HCT116 (cell line): ENCODE data around the gene PDCD10. TPM values are rescaled to one million over a fixed set of nuclear protein-coding genes. Genes with fewer than 3 reads are reported as not detected.

ENCODE experiments used
- ATAC-seq: fragments of 200-7000 bp; cut with Tn5 transposase; 2 replicates; pipeline ENCODE4 v1.9.1; 2020; ENCODE audit warnings: mild to moderate bottlenecking, moderate library complexity
- BruUV-seq: library from RNA; stranded (reverse); fragments of 400-500 nt; replicated peaks from 2 replicates; lab custom pipeline; 2021; lab: Mats Ljungman, UMichigan
- CTCF ChIA-PET: fragments of 300-600 bp; sonication (Branson Sonifier 250); formaldehyde crosslinking; loops from one replicate; lab custom pipeline; 2021; ENCODE audit warnings: antibody characterized with exemption; lab: Charles Lee
- POLR2A ChIA-PET: fragments of 300-600, 350-600 bp; sonication (Branson Sonifier 250); formaldehyde crosslinking; loops from one replicate; lab custom pipeline; 2021; ENCODE audit warnings: antibody characterized with exemption; lab: Charles Lee
- RAD21 ChIA-PET, 2 experiments: fragments of 300-600 bp; sonication (Branson Sonifier 250); formaldehyde crosslinking; loops; one replicate each; lab custom pipeline; 2023; ENCODE audit warnings: low total read pairs in 2 of 2; ENCODE audit not compliant: uncharacterized antibody in 2 of 2, unreplicated experiment in 2 of 2, low non-redundant PET in 1 of 2; lab: Charles Lee
- DNase-seq: peaks from one replicate; pipeline ENCODE4 v3.0.0-alpha.2; 2010; ENCODE audit warnings: low read depth, low spot score
- H2AFZ ChIP-seq: fragments of 200-600 bp; shearing (Covaris generic), sonication (generic); 2 replicates; pipeline ENCODE4 v1.6.1; 2017; ENCODE audit warnings: low read depth, mixed run types, mixed read lengths, antibody characterized with exemption, low read length; ENCODE audit not compliant: poor library complexity, severe bottlenecking
- H3K27ac ChIP-seq: 2 replicates; pipeline ENCODE4 v1.5.1; 2012; ENCODE audit warnings: low read depth, low read length
- H3K27me3 ChIP-seq: fragments of 200-600 bp; sonication (generic); 2 replicates; pipeline ENCODE4 v1.6.1; 2016; ENCODE audit warnings: mixed run types, low read length, mixed read lengths; ENCODE audit not compliant: insufficient read depth
- H3K36me3 ChIP-seq, 2 experiments: fragments of 200-500 bp in 1 of 2; fragments of 200-600 bp in 1 of 2; sonication (Bioruptor generic) in 1 of 2; sonication (generic) in 1 of 2; 2 replicates each; pipeline versions ENCODE4 v1.5.1 to v1.6.1; 2014 to 2016; ENCODE audit warnings: low read length in 2 of 2, inconsistent platforms in 1 of 2, mixed read lengths in 1 of 2, mixed run types in 1 of 2; ENCODE audit not compliant: insufficient read depth in 2 of 2, control insufficient read depth in 1 of 2
- H3K4me1 ChIP-seq, 2 experiments: fragments of 200-600 bp in 1 of 2; sonication (generic) in 1 of 2; 2 replicates each; pipeline versions ENCODE4 v1.5.1 to v1.6.1; 2012 to 2017; ENCODE audit warnings: low read length in 2 of 2, inconsistent platforms in 1 of 2, mild to moderate bottlenecking in 1 of 2, mixed read lengths in 1 of 2, mixed run types in 1 of 2, moderate library complexity in 1 of 2; ENCODE audit not compliant: insufficient read depth in 2 of 2, control insufficient read depth in 1 of 2
- H3K4me2 ChIP-seq: fragments of 200-600 bp; sonication (generic); 2 replicates; pipeline ENCODE4 v1.6.1; 2017; ENCODE audit warnings: mixed run types, low read length, mixed read lengths
- H3K4me3 ChIP-seq, 2 experiments: fragments of 200-600 bp in 1 of 2; sonication (generic) in 1 of 2; replicated peaks in 1 of 2; 2 replicates each; pipeline ENCODE4 v1.5.1; 2011 to 2016; ENCODE audit warnings: low read length in 2 of 2, control low read depth in 1 of 2, low read depth in 1 of 2, mild to moderate bottlenecking in 1 of 2, mixed read lengths in 1 of 2, mixed run types in 1 of 2
- H3K79me2 ChIP-seq: fragments of 200-600 bp; sonication (generic); 2 replicates; pipeline ENCODE4 v1.6.1; 2017; ENCODE audit warnings: mild to moderate bottlenecking, mixed run types, low read length, moderate library complexity, mixed read lengths; ENCODE audit not compliant: insufficient read depth
- H3K9ac ChIP-seq: fragments of 200-600 bp; sonication (generic); 2 replicates; pipeline ENCODE4 v1.6.1; 2016; ENCODE audit warnings: low read length, mixed read lengths
- H3K9me2 ChIP-seq: fragments of 200-600 bp; sonication (generic), shearing (Covaris generic); 2 replicates; pipeline ENCODE4 v1.6.1; 2017; ENCODE audit warnings: mixed run types, mild to moderate bottlenecking, moderate library complexity; ENCODE audit not compliant: insufficient read depth
- H3K9me3 ChIP-seq, 2 experiments: fragments of 200-500 bp in 1 of 2; fragments of 200-600 bp in 1 of 2; sonication (Bioruptor generic) in 1 of 2; sonication (generic) in 1 of 2; 2 replicates each; pipeline ENCODE4 v1.6.1; 2014 to 2017; ENCODE audit warnings: low read length in 2 of 2, mixed read lengths in 2 of 2, inconsistent platforms in 1 of 2, low read depth in 1 of 2, mild to moderate bottlenecking in 1 of 2, mixed run types in 1 of 2, moderate library complexity in 1 of 2; ENCODE audit not compliant: control insufficient read depth in 1 of 2, insufficient read depth in 1 of 2
- H4K20me1 ChIP-seq: fragments of 200-600 bp; sonication (generic), shearing (Covaris generic); 2 replicates; pipeline ENCODE4 v1.6.1; 2017; ENCODE audit warnings: mixed run types, mild to moderate bottlenecking, moderate library complexity; ENCODE audit not compliant: insufficient read depth
- CBX3 ChIP-seq: IDR thresholded peaks from 2 replicates; pipeline ENCODE4 v1.6.1; 2012; ENCODE audit warnings: low read depth
- CTCF ChIP-seq, 3 experiments: fragments of 200-600 bp in 1 of 3; sonication (generic) in 1 of 3; IDR thresholded peaks in 2 of 3; conservative IDR thresholded peaks in 1 of 3; 2 replicates each; pipeline ENCODE4 v1.5.1; 2012 to 2017; ENCODE audit warnings: low read depth in 2 of 3, low read length in 2 of 3, antibody characterized with exemption in 1 of 3, borderline replicate concordance in 1 of 3, control low read depth in 1 of 3, mild to moderate bottlenecking in 1 of 3, mixed read lengths in 1 of 3, mixed run types in 1 of 3, moderate library complexity in 1 of 3; ENCODE audit not compliant: insufficient read depth in 1 of 3
- ELF1 ChIP-seq: IDR thresholded peaks from 2 replicates; pipeline ENCODE4 v1.6.1; 2012; ENCODE audit warnings: low read depth, borderline replicate concordance
- EZH2 ChIP-seq: fragments of 200-600 bp; sonication (generic); IDR thresholded peaks from 2 replicates; pipeline ENCODE4 v1.6.1; 2017; ENCODE audit warnings: antibody characterized with exemption, mixed run types
- EZH2phosphoT487 ChIP-seq: fragments of 200-600 bp; IDR thresholded peaks from 2 replicates; pipeline ENCODE4 v1.6.1; 2018; ENCODE audit warnings: antibody characterized with exemption, borderline replicate concordance
- FOSL1 ChIP-seq: IDR thresholded peaks from 2 replicates; pipeline ENCODE4 v1.6.1; 2012; ENCODE audit warnings: low read depth
- YY1 ChIP-seq: IDR thresholded peaks from 2 replicates; pipeline ENCODE4 v1.6.1; 2011; ENCODE audit warnings: low read length, low read depth, moderate library complexity, mild to moderate bottlenecking; ENCODE audit not compliant: insufficient replicate concordance; ENCODE audit errors: extremely low read depth
- ZBTB33 ChIP-seq: IDR thresholded peaks from 2 replicates; pipeline ENCODE4 v1.6.1; 2011; ENCODE audit warnings: mild to moderate bottlenecking, low read length, moderate library complexity; ENCODE audit not compliant: insufficient replicate concordance; ENCODE audit errors: extremely low read depth
- ZNF274 ChIP-seq: fragments of 200-500 bp; sonication (Bioruptor generic); IDR thresholded peaks from 2 replicates; pipeline ENCODE4 v1.6.1; 2014; ENCODE audit warnings: mild to moderate bottlenecking, low read depth, low read length, inconsistent platforms
- intact Hi-C: fragments of 100-400 bp; cut with micrococcal nuclease; formaldehyde crosslinking; loops from 2 replicates; pipeline ENCODE4 v1.10.0; 2022
- total RNA-seq: library from RNA; stranded (reverse); gene quantifications from one replicate; pipeline ENCODE4 v1.2.1, GENCODE V29; 2021; ENCODE audit not compliant: unreplicated experiment
- TF ChIP-seq, protein P1 (sequence below): IDR thresholded peaks from 2 replicates; pipeline ENCODE4 v1.6.1; 2012

The PDCD10 gene
- total RNA-seq, 1 experiment from 2014 or later: 59.0 TPM

DNA sequence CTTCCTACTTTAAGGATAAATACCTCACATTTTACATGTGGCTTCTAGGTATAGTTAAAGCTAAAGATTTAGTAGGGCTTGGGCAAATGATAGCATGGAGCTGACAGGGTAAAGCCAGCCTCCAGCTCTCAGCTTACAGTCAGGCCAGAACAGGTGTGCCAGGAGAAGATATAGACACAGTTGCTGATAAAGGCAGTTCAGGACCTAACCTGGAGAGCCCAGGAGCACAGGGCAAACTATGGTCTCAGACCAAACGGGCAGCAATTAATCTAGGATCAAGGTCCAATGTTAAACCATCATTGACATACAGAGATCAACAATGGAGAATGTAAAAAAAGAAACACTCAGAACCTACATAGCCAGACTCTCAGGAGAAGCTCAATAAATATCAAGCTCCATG is 84.9 kb downstream of the PDCD10 start:
- H3K27ac ChIP-seq: no peak overlapping the region
- H3K79me2 ChIP-seq: no peaks in the 10 kb centered on the region
- H3K36me3 ChIP-seq: no peaks in the 10 kb centered on the region
- no peak overlapping the region for H3K4me3 ChIP-seq
- H3K9me2 ChIP-seq: no peaks in the 10 kb centered on the region
- CTCF ChIA-PET: no interaction called here
- no peak overlapping the region for H3K9ac ChIP-seq
- no peak for DNase-seq
- no peak overlapping the region for H3K4me2 ChIP-seq
- no peaks in the 10 kb centered on the region for H3K27me3 ChIP-seq
- no TSS peak for BruUV-seq
- POLR2A ChIA-PET: no interaction called here
- H2AFZ ChIP-seq: no peak overlapping the region
- intact Hi-C loops: no loop called here
- H3K9me3 ChIP-seq: no peaks in the 10 kb centered on the region
- no peak for ATAC-seq
- no peaks in the 10 kb centered on the region for H3K4me1 ChIP-seq
- no peaks in the 10 kb centered on the region for H4K20me1 ChIP-seq
- RAD21 ChIA-PET: no interaction called here
- no peak for TF ChIP-seq EZH2
- no peak for TF ChIP-seq ELF1
- TF ChIP-seq CBX3: no peak
- TF ChIP-seq YY1: no peak
- TF ChIP-seq, protein P1, sequence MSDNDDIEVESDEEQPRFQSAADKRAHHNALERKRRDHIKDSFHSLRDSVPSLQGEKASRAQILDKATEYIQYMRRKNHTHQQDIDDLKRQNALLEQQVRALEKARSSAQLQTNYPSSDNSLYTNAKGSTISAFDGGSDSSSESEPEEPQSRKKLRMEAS: no peak
- no peak for TF ChIP-seq FOSL1
- no peak for TF ChIP-seq CTCF (IDR thresholded peaks at IDR 0.05 in 2 of 3, conservative IDR thresholded peaks at IDR 0.05 in 1 of 3; ENCODE audit: borderline replicate concordance in 1 of 3, insufficient read depth in 1 of 3, low read depth in 2 of 3, low read length in 2 of 3)
- TF ChIP-seq ZBTB33: no peak
- TF ChIP-seq ZNF274: no peak
- no peak for TF ChIP-seq EZH2phosphoT487
